Endothelial cell of umbilical vein (primary cell): ENCODE results near the gene ZNF384. TPM values are rescaled to one million over a fixed set of nuclear protein-coding genes. Genes with fewer than 3 reads are reported as not detected.

Experiments used
- BruUV-seq: library from RNA; stranded (reverse); fragments of 400-500 nt; replicated peaks from 2 replicates; lab custom pipeline; 2021; lab: Mats Ljungman, UMichigan
- CTCF ChIA-PET: fragments of 300-600, 350-600 bp; sonication (Branson Sonifier 250); formaldehyde crosslinking; loops from one replicate; lab custom pipeline; 2021; ENCODE audit warnings: antibody characterized with exemption, inconsistent platforms; lab: Charles Lee
- POLR2A ChIA-PET: fragments of 300-600, 350-600 bp; sonication (Branson Sonifier 250); formaldehyde crosslinking; loops from one replicate; lab custom pipeline; 2021; ENCODE audit warnings: antibody characterized with exemption, inconsistent platforms; lab: Charles Lee
- DNase-seq: peaks from one replicate; pipeline ENCODE4 v3.0.0-alpha.2; 2011; ENCODE audit warnings: low read depth, low spot score
- FAIRE-seq: peaks from 2 replicates; lab custom pipeline; 2011; peaks lifted over from hg19 to GRCh38; lab: Jason Lieb, UNC
- H2AFZ ChIP-seq: 2 replicates; pipeline ENCODE4 v1.6.0; 2012; ENCODE audit warnings: low read depth, low read length, control low read depth, inconsistent platforms
- H3K27ac ChIP-seq: 2 replicates; pipeline ENCODE4 v1.5.1; 2011; ENCODE audit warnings: low read depth, mild to moderate bottlenecking, control low read depth, low read length, moderate library complexity; ENCODE audit not compliant: insufficient read depth
- H3K27me3 ChIP-seq, 2 experiments: 2 replicates each; pipeline versions ENCODE4 v1.6.0 to v1.6.1; 2011; ENCODE audit warnings: low read length in 2 of 2, mixed read lengths in 1 of 2; ENCODE audit not compliant: control insufficient read depth in 2 of 2, insufficient read depth in 2 of 2
- H3K36me3 ChIP-seq, 2 experiments: 2 replicates in 1 of 2; 3 replicates in 1 of 2; pipeline ENCODE4 v1.5.1; 2011; ENCODE audit warnings: low read length in 2 of 2, mild to moderate bottlenecking in 1 of 2, moderate library complexity in 1 of 2; ENCODE audit not compliant: control insufficient read depth in 2 of 2, insufficient read depth in 2 of 2; ENCODE audit errors: extremely low read depth in 1 of 2
- H3K4me1 ChIP-seq: 3 replicates; pipeline ENCODE4 v1.5.1; 2011; ENCODE audit warnings: mild to moderate bottlenecking, low read length; ENCODE audit not compliant: control insufficient read depth, insufficient read depth; ENCODE audit errors: extremely low read depth
- H3K4me2 ChIP-seq: 2 replicates; pipeline ENCODE4 v1.6.1; 2011; ENCODE audit warnings: low read length, control low read depth, mixed read lengths; ENCODE audit not compliant: insufficient read depth
- H3K4me3 ChIP-seq, 3 experiments: fragments of 200-600 bp in 1 of 3; sonication (generic), shearing (Covaris generic) in 1 of 3; replicated peaks in 1 of 3; 2 replicates each; pipeline ENCODE4 v1.5.1; 2011 to 2016; ENCODE audit warnings: control low read depth in 3 of 3, low read length in 3 of 3, mild to moderate bottlenecking in 2 of 3, inconsistent platforms in 1 of 3, low read depth in 1 of 3, moderate library complexity in 1 of 3; ENCODE audit not compliant: insufficient read depth in 1 of 3
- H3K79me2 ChIP-seq: 2 replicates; pipeline ENCODE4 v1.6.0; 2012; ENCODE audit warnings: low read length, inconsistent platforms; ENCODE audit not compliant: control insufficient read depth, insufficient read depth
- H3K9ac ChIP-seq: replicated peaks from 2 replicates; pipeline ENCODE3; 2011; ENCODE audit warnings: low read length, control low read depth; ENCODE audit not compliant: insufficient read depth; ENCODE audit errors: extremely low read depth
- H3K9me1 ChIP-seq: replicated peaks from 3 replicates; pipeline ENCODE4 v1.6.0; 2011; ENCODE audit warnings: mild to moderate bottlenecking, low read length; ENCODE audit not compliant: control insufficient read depth, insufficient read depth; ENCODE audit errors: extremely low read depth
- H3K9me3 ChIP-seq: replicated peaks from 2 replicates; pipeline ENCODE4 v1.5.1; 2012; ENCODE audit warnings: low read length, inconsistent platforms; ENCODE audit not compliant: control insufficient read depth, insufficient read depth
- H4K20me1 ChIP-seq: replicated peaks from 2 replicates; pipeline ENCODE3; 2011; ENCODE audit warnings: mild to moderate bottlenecking, low read length; ENCODE audit not compliant: control insufficient read depth, insufficient read depth; ENCODE audit errors: extremely low read depth
- CTCF ChIP-seq, 2 donors: IDR thresholded peaks; 1 replicate in 1 of 2; 2 replicates in 1 of 2; pipeline ENCODE4 v1.5.1; 2011; ENCODE audit warnings: low read length in 2 of 2, mild to moderate bottlenecking in 2 of 2, moderate library complexity in 2 of 2, control low read depth in 1 of 2, inconsistent platforms in 1 of 2, low read depth in 1 of 2; ENCODE audit not compliant: insufficient read depth in 1 of 2; ENCODE audit errors: extremely low read depth in 1 of 2
- EZH2 ChIP-seq: IDR thresholded peaks from 2 replicates; pipeline ENCODE4 v1.6.1; 2012; ENCODE audit warnings: borderline replicate concordance, low read depth, mild to moderate bottlenecking, moderate library complexity, low read length, inconsistent platforms; ENCODE audit not compliant: severe bottlenecking
- FOS ChIP-seq: IDR thresholded peaks from 2 replicates; pipeline ENCODE4 v1.6.1; 2011; ENCODE audit warnings: mild to moderate bottlenecking, low read length, moderate library complexity, borderline replicate concordance; ENCODE audit not compliant: insufficient read depth
- GATA2 ChIP-seq: IDR thresholded peaks from 2 replicates; pipeline ENCODE4 v1.7.0; 2011; ENCODE audit warnings: low read depth, mild to moderate bottlenecking, moderate library complexity, mixed read lengths, low read length; ENCODE audit not compliant: insufficient read length, insufficient read depth
- JUN ChIP-seq: IDR thresholded peaks from 2 replicates; pipeline ENCODE4 v1.6.1; 2011; ENCODE audit warnings: borderline replicate concordance, low read depth; ENCODE audit not compliant: insufficient read length, insufficient read depth
- MAX ChIP-seq: IDR thresholded peaks from 2 replicates; pipeline ENCODE4 v1.6.1; 2011; ENCODE audit not compliant: insufficient read depth, insufficient read length
- MYC ChIP-seq: IDR thresholded peaks from one replicate; pipeline ENCODE4 v1.6.1; 2011; ENCODE audit warnings: mild to moderate bottlenecking, low read depth, low read length
- POLR2A ChIP-seq: IDR thresholded peaks from 2 replicates; pipeline ENCODE4 v1.6.1; 2012; ENCODE audit warnings: low read depth, mild to moderate bottlenecking, control low read depth, low read length
- POLR2AphosphoS5 ChIP-seq: IDR thresholded peaks from 2 replicates; pipeline ENCODE4 v1.6.1; 2012; ENCODE audit warnings: low read depth, mild to moderate bottlenecking, control low read depth, low read length, moderate library complexity; ENCODE audit not compliant: insufficient read depth
- dilution Hi-C: fragments of 300-500 bp; cut with MboI; formaldehyde crosslinking; loops from one replicate; pipeline ENCODE4 v1.15.0; 2019; ENCODE audit warnings: low sequenced_read_pairs; ENCODE audit not compliant: extremely low pct_ligation_motif_present
- intact Hi-C: fragments of 100-400 bp; cut with micrococcal nuclease; formaldehyde crosslinking; loops from one replicate; pipeline ENCODE4 v1.10.0; 2022
- polyA plus RNA-seq, 4 experiments: library from polyadenylated mRNA; depleted of rRNA in 3 of 4; stranded (reverse) in 3 of 4; unstranded in 1 of 4; fragments of >200 nt; gene quantifications; 2 replicates each; pipeline versions ENCODE4 v1.2.1 to v1.2.3, GENCODE V29; 2011 to 2012; ENCODE audit warnings: missing spikeins in 1 of 4
- total RNA-seq: library from RNA; stranded (reverse); gene quantifications from 2 replicates; pipeline ENCODE4 v1.2.3, GENCODE V29; 2021

Gene ZNF384
- total and polyA plus RNA-seq, 2 donors (not counting 3 experiments of a cell fraction or from before 2014, with no cell fraction given), result 52.8 to 58.3 TPM

- dilution Hi-C loops (no loop called here), intact Hi-C loops (no loop called here)
- no peaks in the 10 kb centered on the region for H3K79me2 ChIP-seq
- TF ChIP-seq FOS (no peak), MAX (no peak), GATA2 (no peak), POLR2AphosphoS5 (no peak), CTCF (IDR thresholded peaks at IDR 0.05; ENCODE audit: extremely low read depth in 1 of 2, insufficient read depth in 1 of 2, low read depth in 1 of 2, low read length in 2 of 2) (no peak), MYC (no peak), JUN (no peak), POLR2A (no peak), EZH2 (no peak)
- H3K27me3 ChIP-seq, result peaks cover 0 to 2% of the 10 kb centered on the region in 2 experiments
- H2AFZ ChIP-seq, result peak overlapping the region; percentile 46
- H3K27ac ChIP-seq, result no peak overlapping the region
- H3K4me3 ChIP-seq, result no peak overlapping the region
- H3K9me1 ChIP-seq, result no peaks in the 10 kb centered on the region
- BruUV-seq, result no TSS peak
- no peak overlapping the region for H3K9ac ChIP-seq
- H4K20me1 ChIP-seq, result no peaks in the 10 kb centered on the region
- ChIA-PET POLR2A (no interaction called here), CTCF (interaction anchor here (1.0 to 1.2 kb wide), 3 partner anchors 12 to 53 kb away, joined by 3 to 9 read pairs (median 5); no protein-coding TSS in a partner anchor)
- no peaks in the 10 kb centered on the region for H3K36me3 ChIP-seq
- H3K4me1 ChIP-seq, result no peaks in the 10 kb centered on the region
- FAIRE-seq, result no peak
- no peak overlapping the region for H3K4me2 ChIP-seq
- H3K9me3 ChIP-seq, result no peaks in the 10 kb centered on the region
- no peak for DNase-seq
Observed at GRCh38 chr12:6631549-6631961, 57.6 kb downstream of the ZNF384 start.
